ENCODE results near the gene NPIPB2. TPM values are rescaled to one million over a fixed set of nuclear protein-coding genes. Genes with fewer than 3 reads are reported as not detected.
"Not testable (repeated sequence)": the region's sequence is repeated elsewhere in the genome, so short reads cannot be mapped to it uniquely, and the experiment has no call there.

Gene NPIPB2
- total RNA-seq, 3 donors from 2014 or later = 11.1 to 17.6 (median 15.3) TPM

GRCh38 chr16:11964761-11965551 lies 23.1 kb upstream of the NPIPB2 start, which contains the start of gene TNFRSF17:
Gene TNFRSF17, plus strand, starts transcription at chr16:11965210. Its CDS starts 115 bp downstream, at chr16:11965325.
- no peaks in the 10 kb centered on the region for H3K36me3 ChIP-seq (ENCODE audit: low read depth)
- no peaks in the 10 kb centered on the region for H3K4me1 ChIP-seq (ENCODE audit: low read depth)
- no peaks in the 10 kb centered on the region for H3K9me3 ChIP-seq
- no peak within 1 kb of the TSS for H3K4me3 ChIP-seq
- no peak for DNase-seq
- ATAC-seq = peak; percentile 62
- intact Hi-C loops (cut with DNase I, micrococcal nuclease) = no loop called here
- TF ChIP-seq CTCF (IDR thresholded peaks at IDR 0.05) = no peak

- Histone ChIP-seq H3K9me3 (no peaks in the 10 kb centered on the region), H3K4me1 (ENCODE audit: low read depth) (no peaks in the 10 kb centered on the region), H3K4me3 (no peak overlapping the region), H3K36me3 (ENCODE audit: low read depth) (no peaks in the 10 kb centered on the region)
- ATAC-seq (no peak), DNase-seq (no peak)
- intact Hi-C loops (cut with DNase I, micrococcal nuclease) = no loop called here
- no peak for TF ChIP-seq CTCF (IDR thresholded peaks at IDR 0.05)
Measured at GRCh38 chr16:11963706-11964105, 21.9 kb upstream of the NPIPB2 start.

- DNase-seq; H3K4me1 ChIP-seq (ENCODE audit: low read depth); ATAC-seq; H3K36me3 ChIP-seq (ENCODE audit: low read depth); H3K4me3 ChIP-seq; H3K9me3 ChIP-seq; intact Hi-C loops (cut with DNase I, micrococcal nuclease): not testable (repeated sequence)
Measured at GRCh38 chr16:11962978-11963377, 21.1 kb upstream of the NPIPB2 start.

- intact Hi-C loops (cut with DNase I, micrococcal nuclease) = not testable (repeated sequence)
Measured at GRCh38 chr16:11962457-11962856, 20.6 kb upstream of the NPIPB2 start.

GRCh38 chr16:11957591-11958395 lies 15.9 kb upstream of the NPIPB2 start:
- Histone ChIP-seq H3K36me3 (ENCODE audit: low read depth) (no peaks in the 10 kb centered on the region), H3K4me3 (no peak overlapping the region), H3K4me1 (ENCODE audit: low read depth) (no peaks in the 10 kb centered on the region), H3K9me3 (no peaks in the 10 kb centered on the region)
- intact Hi-C loops (cut with DNase I, micrococcal nuclease) = no loop called here
- TF ChIP-seq CTCF (IDR thresholded peaks at IDR 0.05) = no peak
- DNase-seq (no peak), ATAC-seq (no peak)

More at GRCh38 chr16:11962457-11962856, 20.6 kb upstream of the NPIPB2 start:
- not testable (repeated sequence) for DNase-seq; H3K9me3 ChIP-seq; ATAC-seq; H3K36me3 ChIP-seq (ENCODE audit: low read depth); H3K4me3 ChIP-seq; H3K4me1 ChIP-seq (ENCODE audit: low read depth)

- ATAC-seq = no peak
- DNase-seq = no peak
- intact Hi-C loops (cut with DNase I, micrococcal nuclease) = no loop called here
Measured at GRCh38 chr16:11956558-11956957, 14.7 kb upstream of the NPIPB2 start.

More at GRCh38 chr16:11956558-11956957, 14.7 kb upstream of the NPIPB2 start:
- TF ChIP-seq CTCF (IDR thresholded peaks at IDR 0.05) = no peak
- H3K9me3 ChIP-seq = no peaks in the 10 kb centered on the region
- no peak overlapping the region for H3K4me3 ChIP-seq
- H3K36me3 ChIP-seq (ENCODE audit: low read depth) = no peaks in the 10 kb centered on the region
- H3K4me1 ChIP-seq (ENCODE audit: low read depth) = no peaks in the 10 kb centered on the region
